ENCODE results near the gene CMTM8.

- TF ChIP-seq, protein P1, sequence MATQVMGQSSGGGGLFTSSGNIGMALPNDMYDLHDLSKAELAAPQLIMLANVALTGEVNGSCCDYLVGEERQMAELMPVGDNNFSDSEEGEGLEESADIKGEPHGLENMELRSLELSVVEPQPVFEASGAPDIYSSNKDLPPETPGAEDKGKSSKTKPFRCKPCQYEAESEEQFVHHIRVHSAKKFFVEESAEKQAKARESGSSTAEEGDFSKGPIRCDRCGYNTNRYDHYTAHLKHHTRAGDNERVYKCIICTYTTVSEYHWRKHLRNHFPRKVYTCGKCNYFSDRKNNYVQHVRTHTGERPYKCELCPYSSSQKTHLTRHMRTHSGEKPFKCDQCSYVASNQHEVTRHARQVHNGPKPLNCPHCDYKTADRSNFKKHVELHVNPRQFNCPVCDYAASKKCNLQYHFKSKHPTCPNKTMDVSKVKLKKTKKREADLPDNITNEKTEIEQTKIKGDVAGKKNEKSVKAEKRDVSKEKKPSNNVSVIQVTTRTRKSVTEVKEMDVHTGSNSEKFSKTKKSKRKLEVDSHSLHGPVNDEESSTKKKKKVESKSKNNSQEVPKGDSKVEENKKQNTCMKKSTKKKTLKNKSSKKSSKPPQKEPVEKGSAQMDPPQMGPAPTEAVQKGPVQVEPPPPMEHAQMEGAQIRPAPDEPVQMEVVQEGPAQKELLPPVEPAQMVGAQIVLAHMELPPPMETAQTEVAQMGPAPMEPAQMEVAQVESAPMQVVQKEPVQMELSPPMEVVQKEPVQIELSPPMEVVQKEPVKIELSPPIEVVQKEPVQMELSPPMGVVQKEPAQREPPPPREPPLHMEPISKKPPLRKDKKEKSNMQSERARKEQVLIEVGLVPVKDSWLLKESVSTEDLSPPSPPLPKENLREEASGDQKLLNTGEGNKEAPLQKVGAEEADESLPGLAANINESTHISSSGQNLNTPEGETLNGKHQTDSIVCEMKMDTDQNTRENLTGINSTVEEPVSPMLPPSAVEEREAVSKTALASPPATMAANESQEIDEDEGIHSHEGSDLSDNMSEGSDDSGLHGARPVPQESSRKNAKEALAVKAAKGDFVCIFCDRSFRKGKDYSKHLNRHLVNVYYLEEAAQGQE (IDR thresholded peaks at IDR 0.05; ENCODE audit: unreplicated experiment), result no peak
- TF ChIP-seq, protein P2, sequence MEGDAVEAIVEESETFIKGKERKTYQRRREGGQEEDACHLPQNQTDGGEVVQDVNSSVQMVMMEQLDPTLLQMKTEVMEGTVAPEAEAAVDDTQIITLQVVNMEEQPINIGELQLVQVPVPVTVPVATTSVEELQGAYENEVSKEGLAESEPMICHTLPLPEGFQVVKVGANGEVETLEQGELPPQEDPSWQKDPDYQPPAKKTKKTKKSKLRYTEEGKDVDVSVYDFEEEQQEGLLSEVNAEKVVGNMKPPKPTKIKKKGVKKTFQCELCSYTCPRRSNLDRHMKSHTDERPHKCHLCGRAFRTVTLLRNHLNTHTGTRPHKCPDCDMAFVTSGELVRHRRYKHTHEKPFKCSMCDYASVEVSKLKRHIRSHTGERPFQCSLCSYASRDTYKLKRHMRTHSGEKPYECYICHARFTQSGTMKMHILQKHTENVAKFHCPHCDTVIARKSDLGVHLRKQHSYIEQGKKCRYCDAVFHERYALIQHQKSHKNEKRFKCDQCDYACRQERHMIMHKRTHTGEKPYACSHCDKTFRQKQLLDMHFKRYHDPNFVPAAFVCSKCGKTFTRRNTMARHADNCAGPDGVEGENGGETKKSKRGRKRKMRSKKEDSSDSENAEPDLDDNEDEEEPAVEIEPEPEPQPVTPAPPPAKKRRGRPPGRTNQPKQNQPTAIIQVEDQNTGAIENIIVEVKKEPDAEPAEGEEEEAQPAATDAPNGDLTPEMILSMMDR (conservative IDR thresholded peaks at IDR 0.05; ENCODE audit: low read depth in 2 of 2), result no peak
- TF ChIP-seq EZH2phosphoT487 (IDR thresholded peaks at IDR 0.05; ENCODE audit: unreplicated experiment) (no peak), CREB1 (CRISPR knock-in tag; IDR thresholded peaks at IDR 0.05; ENCODE audit: low read depth) (no peak), EZH2 (IDR thresholded peaks at IDR 0.05; ENCODE audit: low read depth, unreplicated experiment) (no peak), POLR2AphosphoS5 (IDR thresholded peaks at IDR 0.05; ENCODE audit: low read depth) (no peak)
Measured at GRCh38 chr3:32320080-32320479, 81.6 kb downstream of the CMTM8 start.
